Measurements from ENCODE around the gene SLC35F3.

DNA sequence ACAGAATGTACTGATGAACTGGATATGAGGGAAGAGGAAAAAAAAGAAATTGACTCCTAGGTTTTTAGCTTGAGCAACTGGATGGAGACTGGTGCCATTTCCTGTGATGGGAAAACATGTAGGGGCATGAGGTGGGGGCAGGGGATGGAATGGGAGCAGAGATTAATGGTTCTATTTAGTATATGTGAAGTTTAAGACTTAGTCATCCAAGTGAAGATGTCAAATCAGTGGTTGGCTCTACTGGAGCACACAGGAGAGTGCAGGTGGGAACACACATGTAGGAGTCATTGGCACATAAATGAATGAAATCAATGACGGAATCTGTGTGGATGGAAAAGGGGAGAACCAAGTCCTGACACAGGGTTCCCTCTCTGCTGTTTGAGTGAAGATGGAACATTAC, 244.3 kb downstream of the SLC35F3 start:
- TF ChIP-seq CTCF (conservative IDR thresholded peaks at IDR 0.05; ENCODE audit: low read length) (no peak), EZH2phosphoT487 (IDR thresholded peaks at IDR 0.05; ENCODE audit: borderline replicate concordance, low read depth, low read length) (no peak)
